ENCODE data around the gene FAM13A. TPM values are rescaled to one million over a fixed set of nuclear protein-coding genes. Genes with fewer than 3 reads are reported as not detected.

The FAM13A gene
- total and polyA plus RNA-seq, 2 of the 4 experiments (the other 2 are of a cell fraction), result 13.1 to 22.0 TPM

DNA sequence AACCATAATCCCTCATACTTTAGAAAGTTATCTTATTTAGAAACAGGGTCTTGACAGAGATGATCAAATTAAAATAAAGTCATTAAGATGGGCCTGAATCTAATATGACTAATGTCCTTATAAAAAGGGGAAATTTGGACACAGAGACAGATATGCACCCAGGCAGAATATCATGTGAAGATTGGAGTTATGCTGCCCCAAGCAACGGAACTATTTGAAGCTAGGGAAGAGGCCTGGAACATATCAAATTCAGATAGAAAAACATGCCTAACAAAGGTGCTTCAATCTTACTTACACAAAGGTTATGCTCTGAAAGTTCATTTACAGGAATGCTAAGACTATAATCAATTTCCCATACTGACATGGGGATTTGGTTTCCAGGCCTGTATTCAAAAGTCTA is 246.7 kb downstream of the FAM13A start:
- Histone ChIP-seq H2AK5ac (ENCODE audit: low read depth, low read length) (no peak overlapping the region), H2AFZ (replicated peaks; ENCODE audit: low read length, poor library complexity) (no peak overlapping the region), H3K56ac (ENCODE audit: extremely low read depth, insufficient read depth, low read length) (no peak overlapping the region), H3K79me1 (ENCODE audit: low read depth in 1 of 2, low read length in 2 of 2) (peaks cover 17 to 25% of the 10 kb centered on the region in 2 experiments), H3K18ac (ENCODE audit: low read depth, low read length) (no peak overlapping the region), H4K91ac (ENCODE audit: insufficient read depth, low read depth, low read length) (no peak overlapping the region), H3K27ac (ENCODE audit: insufficient read depth, low read length) (no peak overlapping the region), H4K5ac (ENCODE audit: low read depth, low read length) (no peak overlapping the region), H3K4me3 (ENCODE audit: insufficient read depth, low read depth, low read length) (no peak overlapping the region), H3K23ac (ENCODE audit: low read depth, low read length) (no peak overlapping the region), H2BK20ac (ENCODE audit: low read depth, low read length) (no peak overlapping the region), H3K14ac (replicated peaks; ENCODE audit: low read depth, low read length) (no peak overlapping the region), H3K4me1 (ENCODE audit: control insufficient read depth, insufficient read depth, low read length) (no peaks in the 10 kb centered on the region), H3K9me1 (ENCODE audit: insufficient read depth, low read length) (no peaks in the 10 kb centered on the region), H3K4me2 (ENCODE audit: low read depth, low read length) (no peak overlapping the region), H3K4ac (ENCODE audit: low read depth, low read length) (no peak overlapping the region), H2AK9ac (replicated peaks; ENCODE audit: low read depth, low read length, poor library complexity) (no peak overlapping the region), H2BK120ac (ENCODE audit: low read depth, low read length) (no peak overlapping the region), H3K9ac (ENCODE audit: low read depth, low read length) (no peak overlapping the region), H3K36me3 (ENCODE audit: control insufficient read depth, insufficient read depth, low read length) (0 out of 2 replicates have a peak, but pooled peaks cover 1% of the 10 kb centered on the region), H4K8ac (ENCODE audit: low read depth in 2 of 2, low read length in 2 of 2) (no peak overlapping the region), H3K27me3 (ENCODE audit: control insufficient read depth, insufficient read depth, low read length) (no peaks in the 10 kb centered on the region), H2BK5ac (ENCODE audit: low read depth, low read length, poor library complexity, severe bottlenecking) (no peak overlapping the region), H3K9me3 (ENCODE audit: control insufficient read depth, insufficient read depth, low read length) (no peaks in the 10 kb centered on the region), H2BK15ac (ENCODE audit: low read depth, low read length) (no peak overlapping the region), H4K20me1 (ENCODE audit: insufficient read depth, low read length) (no peaks in the 10 kb centered on the region)
- no CpG with 5 or more reads among the region's 1 CpG for WGBS, 2 experiments (ENCODE audit: extremely low coverage in 2 of 2, insufficient read length in 1 of 2)
- dilution Hi-C loops (cut with HindIII; ENCODE audit: low sequenced_read_pairs, unreplicated experiment) (no loop called here), in situ Hi-C loops (cut with MboI; ENCODE audit: low sequenced_read_pairs) (loop anchor here (25.0 kb wide), 1 partner anchor 273 kb away; no protein-coding TSS in a partner anchor), intact Hi-C loops (cut with micrococcal nuclease) (no loop called here)
- no peak for ATAC-seq (ENCODE audit: low read depth)
- DNase-seq, result no peak
- BruUV-seq (replicated peaks), result no TSS peak
- POLR2A ChIA-PET (ENCODE audit: unreplicated experiment), result no interaction called here
- CTCF ChIA-PET, result interaction anchor here (1.8 kb wide), 1 partner anchor 9 kb away, joined by 8 read pairs; no protein-coding TSS in a partner anchor
- TF ChIP-seq MXI1 (IDR thresholded peaks at IDR 0.05; ENCODE audit: borderline replicate concordance, low read depth, low read length) (no peak), CEBPB (IDR thresholded peaks at IDR 0.05; ENCODE audit: low read depth, low read length) (no peak), FOS (IDR thresholded peaks at IDR 0.05; ENCODE audit: low read depth, low read length) (no peak), CHD1 (IDR thresholded peaks at IDR 0.05; ENCODE audit: low read depth, low read length) (no peak), RFX5 (IDR thresholded peaks at IDR 0.05; ENCODE audit: low read depth, low read length) (no peak), BHLHE40 (IDR thresholded peaks at IDR 0.05; ENCODE audit: low read depth, low read length) (no peak), MAZ (IDR thresholded peaks at IDR 0.05; ENCODE audit: borderline replicate concordance, low read depth, low read length) (no peak), NFE2L2 (IDR thresholded peaks at IDR 0.05; ENCODE audit: low read depth, low read length) (no peak), SMC3 (IDR thresholded peaks at IDR 0.05; ENCODE audit: low read depth, low read length) (no peak), USF2 (IDR thresholded peaks at IDR 0.05; ENCODE audit: low read depth, low read length) (no peak), RAD21 (IDR thresholded peaks at IDR 0.05; ENCODE audit: low read length) (no peak), MAFK (IDR thresholded peaks at IDR 0.05; ENCODE audit: low read depth, low read length) (no peak), RCOR1 (IDR thresholded peaks at IDR 0.05; ENCODE audit: insufficient replicate concordance, low read length) (no peak), POLR2A (IDR thresholded peaks at IDR 0.05; ENCODE audit: low read depth, low read length) (no peak)
- TF ChIP-seq, protein P1, sequence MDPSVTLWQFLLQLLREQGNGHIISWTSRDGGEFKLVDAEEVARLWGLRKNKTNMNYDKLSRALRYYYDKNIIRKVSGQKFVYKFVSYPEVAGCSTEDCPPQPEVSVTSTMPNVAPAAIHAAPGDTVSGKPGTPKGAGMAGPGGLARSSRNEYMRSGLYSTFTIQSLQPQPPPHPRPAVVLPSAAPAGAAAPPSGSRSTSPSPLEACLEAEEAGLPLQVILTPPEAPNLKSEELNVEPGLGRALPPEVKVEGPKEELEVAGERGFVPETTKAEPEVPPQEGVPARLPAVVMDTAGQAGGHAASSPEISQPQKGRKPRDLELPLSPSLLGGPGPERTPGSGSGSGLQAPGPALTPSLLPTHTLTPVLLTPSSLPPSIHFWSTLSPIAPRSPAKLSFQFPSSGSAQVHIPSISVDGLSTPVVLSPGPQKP (IDR thresholded peaks at IDR 0.05; ENCODE audit: borderline replicate concordance, low read depth, low read length), result no peak
- TF ChIP-seq, protein P2, sequence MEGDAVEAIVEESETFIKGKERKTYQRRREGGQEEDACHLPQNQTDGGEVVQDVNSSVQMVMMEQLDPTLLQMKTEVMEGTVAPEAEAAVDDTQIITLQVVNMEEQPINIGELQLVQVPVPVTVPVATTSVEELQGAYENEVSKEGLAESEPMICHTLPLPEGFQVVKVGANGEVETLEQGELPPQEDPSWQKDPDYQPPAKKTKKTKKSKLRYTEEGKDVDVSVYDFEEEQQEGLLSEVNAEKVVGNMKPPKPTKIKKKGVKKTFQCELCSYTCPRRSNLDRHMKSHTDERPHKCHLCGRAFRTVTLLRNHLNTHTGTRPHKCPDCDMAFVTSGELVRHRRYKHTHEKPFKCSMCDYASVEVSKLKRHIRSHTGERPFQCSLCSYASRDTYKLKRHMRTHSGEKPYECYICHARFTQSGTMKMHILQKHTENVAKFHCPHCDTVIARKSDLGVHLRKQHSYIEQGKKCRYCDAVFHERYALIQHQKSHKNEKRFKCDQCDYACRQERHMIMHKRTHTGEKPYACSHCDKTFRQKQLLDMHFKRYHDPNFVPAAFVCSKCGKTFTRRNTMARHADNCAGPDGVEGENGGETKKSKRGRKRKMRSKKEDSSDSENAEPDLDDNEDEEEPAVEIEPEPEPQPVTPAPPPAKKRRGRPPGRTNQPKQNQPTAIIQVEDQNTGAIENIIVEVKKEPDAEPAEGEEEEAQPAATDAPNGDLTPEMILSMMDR (conservative IDR thresholded peaks at IDR 0.05; ENCODE audit: low read depth, low read length), result no peak

Data from IMR-90 (cell line).